GM23248 (cell line): ENCODE data around the gene QRFP. TPM values are rescaled to one million over a fixed set of nuclear protein-coding genes. Genes with fewer than 3 reads are reported as not detected.

Experiments
- DNase-seq: peaks from one replicate; pipeline ENCODE4 v3.0.0-alpha.2; 2015
- H2AFZ ChIP-seq: fragments of 200-600 bp; sonication (generic); 2 replicates; pipeline ENCODE4 v1.6.1; 2016; ENCODE audit warnings: antibody characterized with exemption
- H3F3A ChIP-seq: fragments of 200-600 bp; sonication (generic); 2 replicates; pipeline ENCODE4 v1.6.1; 2016; ENCODE audit warnings: mild to moderate bottlenecking, antibody characterized with exemption, mixed run types; ENCODE audit not compliant: insufficient read depth
- H3K27ac ChIP-seq: fragments of 200-600 bp; sonication (generic); 2 replicates; pipeline ENCODE4 v1.5.1; 2016; ENCODE audit warnings: mild to moderate bottlenecking
- H3K27me3 ChIP-seq: fragments of 200-600 bp; sonication (generic); replicated peaks from 2 replicates; pipeline ENCODE4 v1.6.1; 2016; ENCODE audit warnings: mild to moderate bottlenecking; ENCODE audit not compliant: insufficient read depth
- H3K36me3 ChIP-seq: fragments of 200-600 bp; sonication (generic); 2 replicates; pipeline ENCODE4 v1.6.1; 2016; ENCODE audit warnings: low read depth, mild to moderate bottlenecking
- H3K4me1 ChIP-seq: fragments of 200-600 bp; sonication (generic); 2 replicates; pipeline ENCODE4 v1.6.1; 2016; ENCODE audit warnings: mild to moderate bottlenecking; ENCODE audit not compliant: insufficient read depth
- H3K4me2 ChIP-seq: fragments of 200-600 bp; sonication (generic); one replicate; pipeline ENCODE4 v1.6.1; 2016; ENCODE audit warnings: mild to moderate bottlenecking; ENCODE audit not compliant: unreplicated experiment
- H3K4me3 ChIP-seq: fragments of 200-600 bp; sonication (generic); 2 replicates; pipeline ENCODE4 v1.5.1; 2016; ENCODE audit warnings: mild to moderate bottlenecking
- H3K79me2 ChIP-seq: fragments of 200-600 bp; sonication (generic); 2 replicates; pipeline ENCODE4 v1.6.1; 2016; ENCODE audit warnings: mild to moderate bottlenecking; ENCODE audit not compliant: insufficient read depth
- H3K9ac ChIP-seq: fragments of 200-600 bp; sonication (generic); 2 replicates; pipeline ENCODE4 v1.6.1; 2016; ENCODE audit warnings: mild to moderate bottlenecking
- H3K9me2 ChIP-seq: fragments of 200-600 bp; sonication (generic); 2 replicates; pipeline ENCODE4 v1.6.1; 2016; ENCODE audit warnings: mixed run types, mild to moderate bottlenecking, moderate library complexity; ENCODE audit not compliant: insufficient read depth
- H3K9me3 ChIP-seq: fragments of 200-600 bp; sonication (generic); one replicate; pipeline ENCODE4 v1.6.1; 2017; ENCODE audit warnings: low read depth
- H4K20me1 ChIP-seq: fragments of 200-600 bp; sonication (generic); 2 replicates; pipeline ENCODE4 v1.6.0; 2016; ENCODE audit not compliant: insufficient read depth
- EZH2 ChIP-seq: fragments of 200-600 bp; sonication (generic); IDR thresholded peaks from 2 replicates; pipeline ENCODE4 v1.6.1; 2018; ENCODE audit warnings: antibody characterized with exemption, mild to moderate bottlenecking; ENCODE audit not compliant: insufficient read depth, poor library complexity, severe bottlenecking
- EZH2phosphoT487 ChIP-seq: fragments of 200-600 bp; sonication (generic); IDR thresholded peaks from 2 replicates; pipeline ENCODE4 v1.6.1; 2018; ENCODE audit warnings: antibody characterized with exemption, moderate library complexity, mild to moderate bottlenecking, low read depth; ENCODE audit not compliant: insufficient read depth
- WGBS, 2 experiments: methylation state at CpG; one replicate each; pipeline ENCODE4 v1.1.6; 2015 to 2017; ENCODE audit warnings: low lambda C conversion rate in 2 of 2, low coverage in 1 of 2; ENCODE audit errors: missing lambda C conversion rate in 2 of 2; 5-methylcytosine and 5-hydroxymethylcytosine counted together
- in situ Hi-C: fragments of 300-500 bp; cut with MboI; formaldehyde crosslinking; loops from 2 replicates; pipeline ENCODE4 v1.15.0; 2020
- polyA plus RNA-seq: library from polyadenylated mRNA; unstranded; fragments of >200 nt; fragmentation: Nextera tagmentation; extraction: Ambion mirVana; gene quantifications from 2 replicates; pipeline ENCODE4 v1.2.1, GENCODE V29; 2016
- total RNA-seq: library from RNA; depleted of rRNA; stranded (reverse); fragments of >200 nt; shearing (Covaris generic); gene quantifications from 2 replicates; pipeline ENCODE4 v1.2.3, GENCODE V29; 2014

Gene QRFP
- total and polyA plus RNA-seq, 2 experiments from 2014 or later = 0.18 TPM; not detected in 1

GRCh38 chr9:130897848-130898551 lies 1.4 kb upstream of the QRFP start:
- H3K4me2 ChIP-seq = no peak overlapping the region
- TF ChIP-seq EZH2 (no peak), EZH2phosphoT487 (no peak)
- in situ Hi-C loops = no loop called here
- H3K36me3 ChIP-seq = peaks cover 6% of the 10 kb centered on the region; the same call in 1 of the 2 replicates
- H3K9me2 ChIP-seq = no peaks in the 10 kb centered on the region
- H4K20me1 ChIP-seq = no peaks in the 10 kb centered on the region
- H3K27me3 ChIP-seq = no peaks in the 10 kb centered on the region
- no peaks in the 10 kb centered on the region for H3K79me2 ChIP-seq
- H2AFZ ChIP-seq = no peak overlapping the region
- no peak overlapping the region for H3K4me3 ChIP-seq
- WGBS, 2 experiments = 54 to 55% methylated on average over 29 of the region's 29 CpGs
- no peaks in the 10 kb centered on the region for H3K4me1 ChIP-seq
- no peak for DNase-seq
- H3K9me3 ChIP-seq = no peaks in the 10 kb centered on the region
- H3K27ac ChIP-seq = no peak overlapping the region
- H3K9ac ChIP-seq = no peak overlapping the region
- H3F3A ChIP-seq = peaks cover 9% of the 10 kb centered on the region; the same call in 1 of the 2 replicates

- no peak overlapping the region for H3K4me2 ChIP-seq
- TF ChIP-seq EZH2 = no peak
- TF ChIP-seq EZH2phosphoT487 = no peak
- H3K4me3 ChIP-seq = no peak overlapping the region
- no peaks in the 10 kb centered on the region for H3K9me3 ChIP-seq
- H3K4me1 ChIP-seq = no peaks in the 10 kb centered on the region
- no peak overlapping the region for H3K27ac ChIP-seq
- peaks cover 12% of the 10 kb centered on the region; the same call in 1 of the 2 replicates for H3K36me3 ChIP-seq
- H3K79me2 ChIP-seq = no peaks in the 10 kb centered on the region
- WGBS, 2 experiments = 39 to 71% methylated on average over 6 to 15 of the region's 16 CpGs
- in situ Hi-C loops = no loop called here
- no peak overlapping the region for H3K9ac ChIP-seq
- H3K27me3 ChIP-seq = no peaks in the 10 kb centered on the region
- H2AFZ ChIP-seq = no peak overlapping the region
- no peak for DNase-seq
- H4K20me1 ChIP-seq = no peaks in the 10 kb centered on the region
- no peaks in the 10 kb centered on the region for H3K9me2 ChIP-seq
- H3F3A ChIP-seq = peaks cover 9% of the 10 kb centered on the region; the same call in 1 of the 2 replicates
Measured at GRCh38 chr9:130897105-130897751, 616 bp upstream of the QRFP start.

DNA sequence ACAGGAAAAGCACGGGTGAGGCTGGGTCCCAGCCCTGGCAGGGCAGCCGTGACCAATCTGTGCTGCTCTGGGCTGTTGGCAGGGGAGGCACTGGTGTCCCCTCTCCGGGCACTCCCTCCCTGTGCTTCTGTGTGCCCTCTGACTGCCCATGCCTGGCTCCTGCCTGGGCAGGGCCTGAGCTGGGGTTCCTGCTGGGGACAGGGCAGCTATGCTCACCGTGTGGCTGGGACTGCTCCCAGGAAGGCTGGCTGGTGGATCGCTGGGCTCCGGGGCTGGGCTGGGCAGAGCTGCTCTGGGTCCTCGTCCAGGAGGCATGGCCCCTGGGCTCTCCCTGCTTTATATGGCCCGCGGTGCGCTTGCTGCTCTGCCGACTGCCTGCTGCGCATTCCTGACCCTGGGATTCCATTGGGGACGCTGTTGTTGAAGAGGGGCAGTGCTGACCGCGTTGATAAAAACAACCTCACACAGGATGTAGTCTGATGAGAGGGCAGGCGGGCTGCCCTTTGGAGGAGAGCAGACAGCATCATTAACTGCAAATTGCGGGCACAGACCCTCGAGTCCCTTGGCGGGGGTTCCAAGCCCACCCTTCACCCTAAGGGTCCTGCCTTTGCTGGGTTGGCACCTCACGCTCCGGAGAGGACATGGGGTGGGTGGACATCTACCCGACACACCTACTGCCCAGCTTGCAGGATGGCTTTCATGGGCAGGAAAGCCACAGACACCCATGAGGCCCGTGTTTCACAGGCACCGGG lies 955 bp downstream of the QRFP start:
- H3F3A ChIP-seq = peaks cover 9% of the 10 kb centered on the region; the same call in 1 of the 2 replicates
- H3K9me3 ChIP-seq = no peaks in the 10 kb centered on the region
- H3K9me2 ChIP-seq = no peaks in the 10 kb centered on the region
- TF ChIP-seq EZH2phosphoT487 = no peak
- no peak for TF ChIP-seq EZH2
- WGBS, 2 experiments = 41 to 49% methylated on average over 23 to 24 of the region's 24 CpGs
- no peak overlapping the region for H3K9ac ChIP-seq
- H3K27ac ChIP-seq = no peak overlapping the region
- no peaks in the 10 kb centered on the region for H3K79me2 ChIP-seq
- peak; percentile 30 for DNase-seq
- no peak overlapping the region for H2AFZ ChIP-seq
- H4K20me1 ChIP-seq = no peaks in the 10 kb centered on the region
- no peaks in the 10 kb centered on the region for H3K4me1 ChIP-seq
- no peak overlapping the region for H3K4me3 ChIP-seq
- in situ Hi-C loops = no loop called here
- no peaks in the 10 kb centered on the region for H3K27me3 ChIP-seq
- H3K4me2 ChIP-seq = no peak overlapping the region
- peaks cover 17% of the 10 kb centered on the region for H3K36me3 ChIP-seq

GRCh38 chr9:130895038-130895437 lies 1.6 kb downstream of the QRFP start:
- H3K4me3 ChIP-seq = no peak overlapping the region
- WGBS, 2 experiments = 64 to 69% methylated on average over 9 of the region's 9 CpGs

More at GRCh38 chr9:130895038-130895437, 1.6 kb downstream of the QRFP start:
- H3F3A ChIP-seq = peaks cover 9% of the 10 kb centered on the region; the same call in 1 of the 2 replicates
- no peak overlapping the region for H2AFZ ChIP-seq
- in situ Hi-C loops = no loop called here
- no peaks in the 10 kb centered on the region for H4K20me1 ChIP-seq
- TF ChIP-seq EZH2 (no peak), EZH2phosphoT487 (no peak)
- H3K9me3 ChIP-seq = no peaks in the 10 kb centered on the region
- no peaks in the 10 kb centered on the region for H3K4me1 ChIP-seq
- DNase-seq = no peak
- no peaks in the 10 kb centered on the region for H3K27me3 ChIP-seq
- no peak overlapping the region for H3K27ac ChIP-seq
- no peak overlapping the region for H3K4me2 ChIP-seq
- no peaks in the 10 kb centered on the region for H3K79me2 ChIP-seq
- H3K9me2 ChIP-seq = no peaks in the 10 kb centered on the region
- H3K9ac ChIP-seq = no peak overlapping the region
- peaks cover 21% of the 10 kb centered on the region for H3K36me3 ChIP-seq
